ENCODE measurements around the gene ATG9B. TPM values are rescaled to one million over a fixed set of nuclear protein-coding genes. Genes with fewer than 3 reads are reported as not detected.

Gene ATG9B
- total and polyA plus RNA-seq, 9 of the 15 experiments (the other 6 are each of a cell fraction or from before 2014, with no cell fraction given), result 0.29 to 8.0 (median 2.1) TPM

GRCh38 chr7:151008511-151009323 is 15.6 kb downstream of the ATG9B start (continued):
- TF ChIP-seq PRDM10 (IDR thresholded peaks at IDR 0.05; ENCODE audit: partially characterized antibody) (peak; percentile 97), ZNF695 (CRISPR knock-in tag; IDR thresholded peaks at IDR 0.05) (no peak; the same call in 1 of the 2 replicates), TSC22D4 (tag; IDR thresholded peaks at IDR 0.05) (no peak), ZBTB7A (IDR thresholded peaks at IDR 0.05; ENCODE audit: borderline replicate concordance, control insufficient read depth, low read depth, low read length) (peak; percentile 94), ARID4B (CRISPR knock-in tag; IDR thresholded peaks at IDR 0.05) (0 out of 2 replicates have a peak, but pooled peaks have one; percentile 56), BHLHE40 (IDR thresholded peaks at IDR 0.05; ENCODE audit: low read length) (peak; percentile 95), SRSF1 (IDR thresholded peaks at IDR 0.05; ENCODE audit: low read depth, low read length) (0 out of 2 replicates have a peak, but pooled peaks have one; percentile 73), OTX1 (CRISPR knock-in tag; IDR thresholded peaks at IDR 0.05) (peak; percentile 45; the same call in 1 of the 2 replicates), HLTF (IDR thresholded peaks at IDR 0.05) (peak; percentile 67), TFE3 (CRISPR knock-in tag; IDR thresholded peaks at IDR 0.05) (peak; percentile 67), ZFP91 (CRISPR knock-in tag; IDR thresholded peaks at IDR 0.05) (0 out of 2 replicates have a peak, but pooled peaks have one; percentile 75), ZZZ3 (IDR thresholded peaks at IDR 0.05) (no peak), ZNF280A (IDR thresholded peaks at IDR 0.05; ENCODE audit: low read depth, partially characterized antibody) (no peak)
